Camera-type eye (tissue), 1 donor: Measurements from ENCODE around the gene SSR3. TPM values are rescaled to one million over a fixed set of nuclear protein-coding genes. Genes with fewer than 3 reads are reported as not detected.

Source experiments
- total RNA-seq: library from RNA; depleted of rRNA; stranded (reverse); fragments of >200 nt; gene quantifications from one replicate; pipeline ENCODE4 v1.2.3, GENCODE V29; 2014

Gene SSR3
- 72.2 TPM for total RNA-seq

GRCh38 chr3:156554842-156555687 is at the start of gene SSR3:
SSR3 (minus strand) TSS chr3:156555117; CDS start chr3:156555089, 28 bp downstream.

Other genes starting within 250 kb of the SSR3 start
- gene TIPARP, start 119.5 kb upstream of the SSR3 start, total RNA-seq = 56.8 TPM